H1 (cell line): Measurements from ENCODE around the gene VPS37D. TPM values are rescaled to one million over a fixed set of nuclear protein-coding genes. Genes with fewer than 3 reads are reported as not detected.

Experiments used
- CTCF ChIA-PET: fragments of 300-600 bp; sonication (Branson Sonifier 250); formaldehyde crosslinking; loops from one replicate; lab custom pipeline; 2021; ENCODE audit not compliant: partially characterized antibody; lab: Charles Lee
- POLR2A ChIA-PET: fragments of 300-600 bp; sonication (Branson Sonifier 250); formaldehyde crosslinking; loops from one replicate; lab custom pipeline; 2021; ENCODE audit warnings: inconsistent platforms; ENCODE audit not compliant: partially characterized antibody; lab: Charles Lee
- DNase-seq, 2 experiments: peaks; one replicate each; pipeline versions ENCODE4 v3.0.0 to v3.0.0-alpha.2; 2010 to 2022; ENCODE audit warnings: low spot score in 2 of 2, low read depth in 1 of 2, mixed read lengths in 1 of 2
- FAIRE-seq: peaks from 2 replicates; lab custom pipeline; 2011; peaks lifted over from hg19 to GRCh38; lab: Jason Lieb, UNC
- H2AFZ ChIP-seq: 2 replicates; pipeline ENCODE4 v1.8.1; 2012; ENCODE audit warnings: low read length, inconsistent platforms
- H2AK5ac ChIP-seq: 2 replicates; pipeline ENCODE4 v1.6.1; 2013; ENCODE audit warnings: low read depth, low read length
- H2BK120ac ChIP-seq: replicated peaks from 2 replicates; pipeline ENCODE3; 2013; ENCODE audit warnings: low read depth, low read length, inconsistent platforms
- H2BK12ac ChIP-seq: 2 replicates; pipeline ENCODE4 v1.6.1; 2013; ENCODE audit warnings: low read depth, low read length
- H2BK15ac ChIP-seq: 2 replicates; pipeline ENCODE4 v1.6.1; 2013; ENCODE audit warnings: low read length
- H2BK20ac ChIP-seq: 2 replicates; pipeline ENCODE4 v1.6.1; 2013; ENCODE audit warnings: low read length
- H2BK5ac ChIP-seq: 2 replicates; pipeline ENCODE4 v1.6.1; 2013; ENCODE audit warnings: low read depth, low read length
- H3K14ac ChIP-seq: 2 replicates; pipeline ENCODE4 v1.6.1; 2013; ENCODE audit warnings: inconsistent platforms; ENCODE audit not compliant: insufficient read length
- H3K18ac ChIP-seq: 2 replicates; pipeline ENCODE4 v1.6.1; 2013; ENCODE audit warnings: low read length; ENCODE audit errors: extremely low read depth
- H3K23ac ChIP-seq: 2 replicates; pipeline ENCODE4 v1.6.1; 2013; ENCODE audit warnings: inconsistent platforms; ENCODE audit not compliant: insufficient read length
- H3K23me2 ChIP-seq: 2 replicates; pipeline ENCODE4 v1.6.1; 2013; ENCODE audit warnings: low read depth, low read length
- H3K27ac ChIP-seq: 2 replicates; pipeline ENCODE4 v1.6.1; 2011; ENCODE audit warnings: low read depth, low read length, inconsistent platforms
- H3K27me3 ChIP-seq, 4 experiments: replicated peaks in 1 of 4; 1 replicate in 1 of 4; 2 replicates in 3 of 4; pipeline versions ENCODE4 v1.6.1 to v1.8.1; 2011 to 2013; ENCODE audit warnings: low read length in 3 of 4, mild to moderate bottlenecking in 3 of 4, inconsistent platforms in 2 of 4, mixed read lengths in 2 of 4, moderate library complexity in 1 of 4; ENCODE audit not compliant: control insufficient read depth in 3 of 4, insufficient read depth in 3 of 4; ENCODE audit errors: extremely low read depth in 1 of 4
- H3K36me3 ChIP-seq, 4 experiments: 2 replicates each; pipeline versions ENCODE4 v1.6.1 to v1.8.1; 2011 to 2013; ENCODE audit warnings: mild to moderate bottlenecking in 4 of 4, low read length in 3 of 4, moderate library complexity in 2 of 4, control low read depth in 1 of 4, inconsistent platforms in 1 of 4; ENCODE audit not compliant: insufficient read depth in 4 of 4, control insufficient read depth in 2 of 4
- H3K4ac ChIP-seq: replicated peaks from 2 replicates; pipeline ENCODE3; 2013; ENCODE audit warnings: low read length, low read depth, mixed read lengths, inconsistent platforms; ENCODE audit not compliant: insufficient read length
- H3K4me1 ChIP-seq, 4 experiments: replicated peaks in 1 of 4; 1 replicate in 1 of 4; 2 replicates in 3 of 4; pipeline versions ENCODE4 v1.6.1 to v1.8.1; 2011 to 2013; ENCODE audit warnings: low read length in 3 of 4, inconsistent platforms in 2 of 4, mixed read lengths in 1 of 4; ENCODE audit not compliant: insufficient read depth in 4 of 4, control insufficient read depth in 3 of 4
- H3K4me2 ChIP-seq, 2 experiments: 2 replicates each; pipeline versions ENCODE4 v1.6.1 to v1.8.1; 2011 to 2013; ENCODE audit warnings: low read depth in 2 of 2, low read length in 2 of 2, control low read depth in 1 of 2, inconsistent platforms in 1 of 2, mild to moderate bottlenecking in 1 of 2; ENCODE audit not compliant: insufficient read depth in 1 of 2
- H3K4me3 ChIP-seq, 4 experiments: fragments of 200-600, 300-600 bp in 1 of 4; sonication (generic), shearing (Covaris generic), sonication (Bioruptor Twin) in 1 of 4; 2 replicates each; pipeline versions ENCODE4 v1.5.1 to v1.8.1; 2011 to 2016; ENCODE audit warnings: low read length in 4 of 4, low read depth in 3 of 4, control low read depth in 2 of 4, inconsistent platforms in 2 of 4, mild to moderate bottlenecking in 2 of 4, mixed read lengths in 1 of 4, moderate library complexity in 1 of 4; ENCODE audit not compliant: insufficient read depth in 2 of 4; ENCODE audit errors: extremely low read depth in 1 of 4
- H3K56ac ChIP-seq: replicated peaks from 2 replicates; pipeline ENCODE3; 2013; ENCODE audit warnings: low read depth, mild to moderate bottlenecking, mixed read lengths, low read length, inconsistent platforms; ENCODE audit not compliant: insufficient read length
- H3K79me1 ChIP-seq: 2 replicates; pipeline ENCODE4 v1.6.1; 2013; ENCODE audit warnings: low read depth, low read length, control low read depth
- H3K79me2 ChIP-seq, 2 experiments: 2 replicates each; pipeline versions ENCODE4 v1.6.1 to v1.8.1; 2012 to 2013; ENCODE audit warnings: low read length in 2 of 2, mild to moderate bottlenecking in 2 of 2, inconsistent platforms in 1 of 2; ENCODE audit not compliant: insufficient read depth in 2 of 2, control insufficient read depth in 1 of 2
- H3K9ac ChIP-seq, 4 experiments: replicated peaks in 1 of 4; 1 replicate in 1 of 4; 2 replicates in 3 of 4; pipeline versions ENCODE4 v1.6.1 to v1.8.1; 2011 to 2013; ENCODE audit warnings: low read depth in 3 of 4, low read length in 3 of 4, control low read depth in 2 of 4, mild to moderate bottlenecking in 2 of 4, moderate library complexity in 2 of 4, inconsistent platforms in 1 of 4; ENCODE audit errors: extremely low read depth in 1 of 4
- H3K9me3 ChIP-seq, 2 experiments: 2 replicates each; pipeline versions ENCODE4 v1.6.1 to v1.8.1; 2012 to 2013; ENCODE audit warnings: mild to moderate bottlenecking in 2 of 2, moderate library complexity in 2 of 2, control low read depth in 1 of 2, inconsistent platforms in 1 of 2, low read depth in 1 of 2, low read length in 1 of 2, mixed read lengths in 1 of 2; ENCODE audit not compliant: insufficient read depth in 2 of 2
- H4K20me1 ChIP-seq, 2 experiments: replicated peaks in 1 of 2; 2 replicates each; pipeline versions ENCODE3 to v1.8.1; 2011 to 2013; ENCODE audit warnings: inconsistent platforms in 2 of 2, low read length in 2 of 2, mild to moderate bottlenecking in 1 of 2; ENCODE audit not compliant: insufficient read depth in 2 of 2, control insufficient read depth in 1 of 2
- H4K5ac ChIP-seq: 2 replicates; pipeline ENCODE4 v1.6.1; 2013; ENCODE audit warnings: low read length, low read depth, mixed read lengths, inconsistent platforms; ENCODE audit not compliant: insufficient read length
- H4K8ac ChIP-seq: 2 replicates; pipeline ENCODE4 v1.8.0; 2013; ENCODE audit warnings: mild to moderate bottlenecking, moderate library complexity, low read length, inconsistent platforms; ENCODE audit not compliant: insufficient read depth; ENCODE audit errors: extremely low read depth
- H4K91ac ChIP-seq: replicated peaks from 2 replicates; pipeline ENCODE3; 2013; ENCODE audit warnings: low read length, mixed read lengths, inconsistent platforms; ENCODE audit not compliant: insufficient read length
- EZH2 ChIP-seq: fragments of 200-600 bp; sonication (generic); IDR thresholded peaks from 2 replicates; pipeline ENCODE4 v1.7.1; 2012; ENCODE audit warnings: low read depth, mild to moderate bottlenecking, moderate library complexity, low read length, inconsistent platforms; ENCODE audit not compliant: severe bottlenecking
- SUZ12 ChIP-seq: fragments of 200-600 bp; sonication (generic); IDR thresholded peaks from 2 replicates; pipeline ENCODE4 v1.6.1; 2012; ENCODE audit warnings: mild to moderate bottlenecking, inconsistent platforms, low read length, moderate library complexity, mixed read lengths
- WGBS, 2 experiments: shearing (Covaris generic) in 1 of 2; methylation state at CpG; one replicate each; pipeline versions ENCODE4 v1.1.6 to v1.1.7; 2013 to 2015; ENCODE audit warnings: low lambda C conversion rate in 2 of 2, mixed read lengths in 2 of 2, inconsistent platforms in 1 of 2, low coverage in 1 of 2, missing lambda C conversion rate in 1 of 2; ENCODE audit not compliant: insufficient replicate concordance in 2 of 2, insufficient coverage in 1 of 2, insufficient read length in 1 of 2; ENCODE audit errors: extremely low coverage in 1 of 2, missing lambda C conversion rate in 1 of 2; 5-methylcytosine and 5-hydroxymethylcytosine counted together
- polyA plus RNA-seq, 7 experiments: library from polyadenylated mRNA; depleted of rRNA in 3 of 7; stranded (reverse) in 5 of 7; unstranded in 2 of 7; fragments of >200 nt in 5 of 7; fragments of 200-250 nt in 2 of 7; gene quantifications; 1 replicate in 5 of 7; 2 replicates in 1 of 7; 4 replicates in 1 of 7; pipeline versions ENCODE4 v1.2.1 to v1.2.3, GENCODE V29; 2011 to 2013; ENCODE audit warnings: missing spikeins in 2 of 7, mixed read lengths in 2 of 7
- total RNA-seq: library from RNA; stranded (reverse); fragmentation: NEBNext Ultra II Directional; extraction: Animal tissue kit (Norgen Biotek cat#: 25700); gene quantifications from 2 replicates; pipeline ENCODE4 v1.2.1, GENCODE V29; 2021
- TF ChIP-seq, protein P1 (sequence below): IDR thresholded peaks from 2 replicates; pipeline ENCODE4 v1.6.1; 2012; ENCODE audit warnings: low read length, inconsistent platforms

VPS37D gene
- total and polyA plus RNA-seq, 2 of the 8 experiments (the other 6 are each of a cell fraction or from before 2014, with no cell fraction given) = 3.4 to 5.0 TPM

DNA sequence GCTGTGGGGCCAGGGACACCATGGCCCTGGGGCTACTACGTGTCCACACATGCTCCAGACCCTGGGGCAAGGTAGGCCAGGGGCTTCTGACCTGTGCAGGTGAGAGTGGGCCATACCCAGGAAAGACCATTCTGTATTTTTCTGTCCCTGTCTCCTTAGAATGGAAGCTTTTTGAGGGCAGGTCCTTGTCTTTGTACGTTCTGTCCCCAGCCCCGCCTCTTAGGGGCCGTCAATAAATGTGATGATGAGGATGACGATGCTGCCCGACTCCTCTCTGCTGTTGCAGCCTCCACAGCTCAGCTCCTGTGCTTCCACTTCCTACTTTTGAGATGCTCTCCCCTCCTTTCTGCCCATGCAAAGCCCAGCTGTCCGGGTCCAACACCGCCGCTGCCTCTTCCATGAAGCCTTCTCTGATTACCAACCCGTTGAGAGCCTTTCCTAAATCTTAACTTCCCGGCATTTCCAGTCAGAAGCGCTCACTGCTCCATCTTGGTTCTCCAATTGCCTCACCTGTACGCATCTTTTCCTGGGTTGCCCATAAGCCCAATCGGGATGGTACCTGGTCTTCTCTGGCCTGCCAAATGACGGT is 4.3 kb downstream of the VPS37D start:
- peaks cover 5% of the 10 kb centered on the region; the same call in 1 of the 2 replicates for H3K23me2 ChIP-seq
- no peak overlapping the region for H2AK5ac ChIP-seq
- H3K36me3 ChIP-seq = no peaks in the 10 kb centered on the region
- POLR2A ChIA-PET = interaction anchor here (0.8 to 1.6 kb wide), 4 partner anchors 8 to 31 kb away, joined by 3 to 4 read pairs (median 4); partner anchors contain the start of genes BUD23 and DNAJC30
- FAIRE-seq = no peak
- H2BK15ac ChIP-seq = peak overlapping the region; percentile 83; the same call in 1 of the 2 replicates
- H3K4ac ChIP-seq = no peak overlapping the region
- no peak overlapping the region for H2BK5ac ChIP-seq
- 0 out of 2 replicates have a peak, but pooled peaks cover 3% of the 10 kb centered on the region for H3K79me1 ChIP-seq
- DNase-seq = no peak
- H3K14ac ChIP-seq = no peak overlapping the region
- no peaks in the 10 kb centered on the region for H3K79me2 ChIP-seq
- peak overlapping the region; percentile 62 for H4K91ac ChIP-seq
- no peaks in the 10 kb centered on the region for H4K20me1 ChIP-seq
- H3K9ac ChIP-seq = no peak overlapping the region
- WGBS, 2 experiments = 88% methylated on average over 15 of the region's 15 CpGs; no CpG with 5 or more reads in 1 of the 2 experiments
- no peak overlapping the region for H2BK120ac ChIP-seq
- H2AFZ ChIP-seq = no peak overlapping the region
- no peak overlapping the region; the same call in 1 of the 2 replicates for H4K8ac ChIP-seq
- TF ChIP-seq SUZ12 (no peak), EZH2 (no peak)
- TF ChIP-seq, protein P1, sequence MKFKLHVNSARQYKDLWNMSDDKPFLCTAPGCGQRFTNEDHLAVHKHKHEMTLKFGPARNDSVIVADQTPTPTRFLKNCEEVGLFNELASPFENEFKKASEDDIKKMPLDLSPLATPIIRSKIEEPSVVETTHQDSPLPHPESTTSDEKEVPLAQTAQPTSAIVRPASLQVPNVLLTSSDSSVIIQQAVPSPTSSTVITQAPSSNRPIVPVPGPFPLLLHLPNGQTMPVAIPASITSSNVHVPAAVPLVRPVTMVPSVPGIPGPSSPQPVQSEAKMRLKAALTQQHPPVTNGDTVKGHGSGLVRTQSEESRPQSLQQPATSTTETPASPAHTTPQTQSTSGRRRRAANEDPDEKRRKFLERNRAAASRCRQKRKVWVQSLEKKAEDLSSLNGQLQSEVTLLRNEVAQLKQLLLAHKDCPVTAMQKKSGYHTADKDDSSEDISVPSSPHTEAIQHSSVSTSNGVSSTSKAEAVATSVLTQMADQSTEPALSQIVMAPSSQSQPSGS = no peak
- CTCF ChIA-PET = interaction anchor here (0.7 to 9.1 kb wide), 8 partner anchors 28 to 66 kb away, joined by 3 to 72 read pairs (median 4); no protein-coding TSS in a partner anchor
- H3K4me2 ChIP-seq = no peak overlapping the region
- no peak overlapping the region for H3K4me3 ChIP-seq
- no peak overlapping the region for H3K23ac ChIP-seq
- no peak overlapping the region for H4K5ac ChIP-seq
- H3K56ac ChIP-seq = no peak overlapping the region
- H3K18ac ChIP-seq = peak overlapping the region; percentile 48; the same call in 1 of the 2 replicates
- peaks cover 0 to 20% (median 8%) of the 10 kb centered on the region in 4 experiments; a peak in 6 of 7 replicates for H3K4me1 ChIP-seq
- no peak overlapping the region for H2BK20ac ChIP-seq
- H3K9me3 ChIP-seq = no peaks in the 10 kb centered on the region
- peak overlapping the region; percentile 35; the same call in 1 of the 2 replicates for H2BK12ac ChIP-seq
- no peaks in the 10 kb centered on the region; a peak in 2 of 7 replicates for H3K27me3 ChIP-seq
- H3K27ac ChIP-seq = no peak overlapping the region
